ENCODE data around the gene ALPK3. TPM values are rescaled to one million over a fixed set of nuclear protein-coding genes. Genes with fewer than 3 reads are reported as not detected.

Gene ALPK3
- total RNA-seq, 1 donor from 2014 or later = 94.2 TPM

DNA sequence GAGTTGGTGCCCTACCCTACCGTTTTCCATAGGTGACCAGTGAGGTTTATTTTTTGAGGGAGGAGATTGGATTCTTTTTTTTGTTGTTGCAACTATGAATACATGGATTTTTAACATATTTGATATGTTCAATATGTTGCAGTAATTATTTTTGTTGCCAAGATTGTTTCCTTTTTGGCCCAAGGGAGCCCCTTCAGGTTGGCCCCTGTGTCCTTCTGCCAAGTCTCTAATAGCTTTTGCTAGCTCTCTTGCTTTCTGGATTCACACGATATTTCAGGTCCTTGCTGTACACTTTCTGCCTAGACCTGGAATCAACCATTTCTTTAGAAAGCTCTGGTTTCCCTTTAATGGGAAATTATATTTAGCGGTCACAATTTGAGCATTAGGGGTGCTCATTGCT, 44.6 kb downstream of the ALPK3 start:
- Mint-ChIP-seq H3K9me3 (ENCODE audit: unreplicated experiment) (no peaks in the 10 kb centered on the region), H3K4me1 (ENCODE audit: unreplicated experiment) (no peaks in the 10 kb centered on the region), H3K27me3 (ENCODE audit: unreplicated experiment) (peaks cover 1% of the 10 kb centered on the region), H3K36me3 (ENCODE audit: low read depth, unreplicated experiment) (peaks cover 16% of the 10 kb centered on the region), H3K4me3 (ENCODE audit: unreplicated experiment) (no peak overlapping the region), H3K27ac (ENCODE audit: unreplicated experiment) (no peak overlapping the region)
- DNase-seq (ENCODE audit: low spot score) = no peak
- TF ChIP-seq, protein P1, sequence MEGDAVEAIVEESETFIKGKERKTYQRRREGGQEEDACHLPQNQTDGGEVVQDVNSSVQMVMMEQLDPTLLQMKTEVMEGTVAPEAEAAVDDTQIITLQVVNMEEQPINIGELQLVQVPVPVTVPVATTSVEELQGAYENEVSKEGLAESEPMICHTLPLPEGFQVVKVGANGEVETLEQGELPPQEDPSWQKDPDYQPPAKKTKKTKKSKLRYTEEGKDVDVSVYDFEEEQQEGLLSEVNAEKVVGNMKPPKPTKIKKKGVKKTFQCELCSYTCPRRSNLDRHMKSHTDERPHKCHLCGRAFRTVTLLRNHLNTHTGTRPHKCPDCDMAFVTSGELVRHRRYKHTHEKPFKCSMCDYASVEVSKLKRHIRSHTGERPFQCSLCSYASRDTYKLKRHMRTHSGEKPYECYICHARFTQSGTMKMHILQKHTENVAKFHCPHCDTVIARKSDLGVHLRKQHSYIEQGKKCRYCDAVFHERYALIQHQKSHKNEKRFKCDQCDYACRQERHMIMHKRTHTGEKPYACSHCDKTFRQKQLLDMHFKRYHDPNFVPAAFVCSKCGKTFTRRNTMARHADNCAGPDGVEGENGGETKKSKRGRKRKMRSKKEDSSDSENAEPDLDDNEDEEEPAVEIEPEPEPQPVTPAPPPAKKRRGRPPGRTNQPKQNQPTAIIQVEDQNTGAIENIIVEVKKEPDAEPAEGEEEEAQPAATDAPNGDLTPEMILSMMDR (IDR thresholded peaks at IDR 0.05; ENCODE audit: unreplicated experiment) = no peak

DNA sequence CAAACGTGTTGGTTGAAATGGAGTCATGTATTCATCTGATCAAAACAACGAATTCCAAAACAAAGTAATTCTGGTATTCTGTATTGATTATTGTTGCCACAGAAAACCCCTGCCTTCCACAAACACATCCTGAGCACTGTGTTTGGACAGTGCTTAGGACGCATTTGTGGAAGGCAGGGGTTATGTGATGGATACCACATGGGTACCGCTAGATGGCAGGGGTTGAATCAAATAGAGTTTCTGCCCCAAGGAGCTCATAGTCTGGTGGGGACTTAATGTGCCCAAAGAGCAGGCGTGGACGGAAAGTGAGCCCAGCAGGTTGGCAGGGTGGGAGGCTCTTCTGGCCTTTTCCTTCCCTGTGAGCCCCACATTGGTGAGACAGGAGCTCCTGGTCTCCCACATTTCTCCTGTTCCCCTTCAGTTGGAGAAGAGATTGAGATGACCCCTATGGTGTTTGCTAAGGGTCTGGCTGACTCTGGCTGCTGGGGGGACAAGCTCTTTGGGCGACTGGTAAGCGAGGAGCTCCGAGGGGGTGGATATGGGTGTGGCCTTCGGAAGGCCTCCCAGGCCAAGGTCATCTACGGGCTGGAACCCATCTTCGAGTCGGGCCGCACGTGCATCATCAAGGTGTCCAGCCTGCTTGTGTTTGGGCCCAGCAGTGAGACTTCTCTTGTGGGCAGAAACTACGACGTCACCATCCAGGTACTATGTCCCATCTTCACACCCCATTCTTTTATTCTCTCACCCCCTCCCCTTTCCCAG, 45.2 kb downstream of the ALPK3 start:
- no peak overlapping the region for H3K27ac Mint-ChIP-seq (ENCODE audit: unreplicated experiment)
- DNase-seq (ENCODE audit: low spot score) = no peak
- no peaks in the 10 kb centered on the region for H3K9me3 Mint-ChIP-seq (ENCODE audit: unreplicated experiment)
- H3K4me1 Mint-ChIP-seq (ENCODE audit: unreplicated experiment) = no peaks in the 10 kb centered on the region
- H3K4me3 Mint-ChIP-seq (ENCODE audit: unreplicated experiment) = no peak overlapping the region
- H3K36me3 Mint-ChIP-seq (ENCODE audit: low read depth, unreplicated experiment) = peaks cover 13% of the 10 kb centered on the region
- H3K27me3 Mint-ChIP-seq (ENCODE audit: unreplicated experiment) = peaks cover 1% of the 10 kb centered on the region
- TF ChIP-seq, protein P1 (IDR thresholded peaks at IDR 0.05; ENCODE audit: unreplicated experiment) = no peak

DNA sequence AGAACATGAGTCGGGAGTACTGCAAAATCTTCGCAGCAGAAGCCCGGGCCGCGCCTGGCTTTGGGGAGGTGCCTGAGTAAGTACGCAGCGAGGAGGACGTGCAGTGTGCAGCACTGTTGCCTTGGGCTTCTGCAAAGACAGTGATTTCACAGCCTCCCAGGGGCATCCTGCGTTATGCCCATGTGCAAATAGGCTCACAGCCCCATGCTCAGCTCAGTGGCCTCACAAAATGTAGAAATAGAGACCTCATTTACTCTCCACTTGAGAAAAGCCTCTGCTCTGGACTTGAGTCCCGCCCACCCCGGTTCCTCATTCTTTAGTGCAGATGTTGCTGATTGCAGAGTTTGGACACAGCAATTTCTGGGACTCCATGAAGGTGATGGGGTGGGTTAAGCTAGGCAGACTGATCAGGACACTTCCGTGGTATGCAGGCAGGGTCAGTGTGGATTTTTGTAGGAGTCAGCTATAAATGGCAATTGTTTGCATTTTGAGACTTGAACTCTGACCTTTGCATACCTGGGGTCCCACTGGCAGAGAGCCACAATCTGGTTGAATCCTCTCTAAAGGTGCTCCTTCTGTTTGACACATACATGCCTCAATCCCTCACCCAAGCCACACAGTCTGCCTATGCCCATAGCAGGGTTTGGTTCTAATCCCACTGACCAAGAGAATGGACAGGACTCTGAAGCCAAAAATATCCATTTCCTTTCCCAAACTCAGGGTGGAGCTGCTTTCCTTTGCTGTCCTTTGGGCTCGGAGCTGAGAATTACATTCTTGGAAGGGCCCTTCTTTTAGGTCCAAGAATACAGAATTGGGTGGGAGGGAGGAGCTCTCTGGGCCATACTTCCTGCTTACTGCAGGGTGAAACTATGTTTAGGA, 46.6 kb downstream of the ALPK3 start:
- TF ChIP-seq, protein P1 (IDR thresholded peaks at IDR 0.05; ENCODE audit: unreplicated experiment) = no peak
- Mint-ChIP-seq H3K4me1 (ENCODE audit: unreplicated experiment) (peaks cover under 1% of the 10 kb centered on the region), H3K36me3 (ENCODE audit: low read depth, unreplicated experiment) (peaks cover 15% of the 10 kb centered on the region), H3K9me3 (ENCODE audit: unreplicated experiment) (no peaks in the 10 kb centered on the region), H3K27ac (ENCODE audit: unreplicated experiment) (no peak overlapping the region), H3K27me3 (ENCODE audit: unreplicated experiment) (peaks cover 1% of the 10 kb centered on the region), H3K4me3 (ENCODE audit: unreplicated experiment) (no peak overlapping the region)
- no peak for DNase-seq (ENCODE audit: low spot score)

DNA sequence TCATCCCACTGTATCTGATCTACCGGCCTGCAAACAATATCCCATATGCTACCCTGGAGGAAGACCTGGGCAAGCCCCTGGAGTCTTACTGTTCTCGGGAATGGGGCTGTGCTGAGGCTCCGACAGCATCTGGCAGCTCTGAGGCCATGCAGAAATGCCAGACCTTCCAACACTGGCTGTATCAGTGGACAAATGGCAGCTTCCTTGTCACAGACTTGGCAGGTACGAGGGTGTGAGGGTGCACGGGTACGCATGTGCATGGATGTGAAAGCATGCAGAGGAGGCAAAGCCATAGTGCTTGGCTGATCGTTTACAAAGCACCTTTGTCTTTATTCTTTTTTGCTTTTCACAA, 47.3 kb downstream of the ALPK3 start:
- Mint-ChIP-seq H3K27me3 (ENCODE audit: unreplicated experiment) (peaks cover 1% of the 10 kb centered on the region), H3K4me3 (ENCODE audit: unreplicated experiment) (no peak overlapping the region), H3K36me3 (ENCODE audit: low read depth, unreplicated experiment) (peaks cover 20% of the 10 kb centered on the region), H3K4me1 (ENCODE audit: unreplicated experiment) (peaks cover 2% of the 10 kb centered on the region), H3K9me3 (ENCODE audit: unreplicated experiment) (no peaks in the 10 kb centered on the region), H3K27ac (ENCODE audit: unreplicated experiment) (no peak overlapping the region)
- TF ChIP-seq, protein P1 (IDR thresholded peaks at IDR 0.05; ENCODE audit: unreplicated experiment) = no peak
- no peak for DNase-seq (ENCODE audit: low spot score)

Measured in endothelial cell (in vitro differentiated cells).